HL-60/S4 treated with phorbol 12-myristate 13-acetate at 8.2 ng/mL for 4 days and 3 days (cell line): ENCODE results near the gene PERP.
"Not testable (repeated sequence)": the region's sequence is repeated elsewhere in the genome, so short reads cannot be mapped to it uniquely, and the experiment has no call there.

Experiments used
- in situ Hi-C: fragments of 300-500 bp; cut with MboI; formaldehyde crosslinking; loops from 2 replicates; pipeline ENCODE4 v1.15.0; 2022; ENCODE audit warnings: low sequenced_read_pairs

Gene PERP

DNA sequence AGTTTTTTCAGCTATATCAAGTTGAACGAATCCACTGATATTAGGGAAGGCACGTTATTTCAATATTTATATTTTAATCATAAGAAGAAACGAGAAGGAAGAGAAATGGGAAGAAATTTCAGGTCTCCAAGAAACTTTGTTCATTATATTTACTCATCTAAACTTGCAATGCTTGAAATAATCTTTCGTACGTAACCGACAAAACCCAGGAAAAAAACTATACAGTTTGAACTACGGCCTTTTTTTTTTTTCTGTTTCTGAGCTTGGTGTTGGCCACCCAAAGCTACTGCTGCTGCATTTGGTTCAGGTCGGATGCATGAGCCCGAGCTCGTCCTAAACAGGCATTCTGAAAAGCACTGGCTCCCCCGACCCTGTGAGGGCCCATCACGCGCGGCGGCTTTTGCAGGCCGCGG lies 548 bp downstream of the PERP start:
- in situ Hi-C loops: loop anchor here (25.0 kb wide), 2 partner anchors 406 to 656 kb away; partner anchors contain the start of gene CCDC28A

DNA sequence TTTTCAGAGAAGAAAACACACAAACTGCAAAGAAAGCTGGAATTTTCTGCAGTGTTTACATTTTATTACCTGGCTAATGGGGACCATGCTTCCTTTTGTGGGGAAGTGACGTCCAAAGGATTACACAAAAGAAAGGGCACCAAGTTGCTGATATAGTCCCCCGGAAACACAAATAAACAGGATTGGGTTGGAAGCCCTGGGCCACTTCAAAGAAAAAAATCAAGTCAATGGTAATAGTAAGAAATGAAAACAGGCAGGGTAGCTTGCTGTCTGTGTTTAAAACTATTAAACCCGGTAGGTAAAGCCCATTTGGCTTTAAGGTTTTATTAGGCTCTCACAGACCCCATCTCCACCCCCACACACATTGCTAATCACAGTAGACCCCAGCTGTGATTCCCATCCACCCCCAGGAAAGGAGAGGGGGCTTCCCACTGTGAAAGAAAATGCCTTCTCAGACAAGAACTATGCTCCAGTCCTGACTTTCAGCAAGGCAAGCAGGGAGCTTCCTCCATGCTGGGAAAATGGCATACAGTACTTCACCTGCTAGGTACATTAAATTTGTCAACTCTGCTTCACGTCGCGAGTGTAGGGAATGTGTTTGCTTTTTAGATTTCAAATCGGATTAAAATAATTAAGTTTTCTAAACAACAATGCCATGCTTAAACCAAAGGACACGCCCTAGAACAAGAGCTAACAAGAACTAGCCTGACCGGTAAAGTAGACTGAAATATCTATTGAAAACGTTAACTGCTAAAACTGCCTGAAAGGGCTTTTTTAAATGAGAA lies 1.1 kb downstream of the PERP start:
- in situ Hi-C loops: loop anchor here (25.0 kb wide), 2 partner anchors 406 to 656 kb away; partner anchors contain the start of gene CCDC28A

DNA sequence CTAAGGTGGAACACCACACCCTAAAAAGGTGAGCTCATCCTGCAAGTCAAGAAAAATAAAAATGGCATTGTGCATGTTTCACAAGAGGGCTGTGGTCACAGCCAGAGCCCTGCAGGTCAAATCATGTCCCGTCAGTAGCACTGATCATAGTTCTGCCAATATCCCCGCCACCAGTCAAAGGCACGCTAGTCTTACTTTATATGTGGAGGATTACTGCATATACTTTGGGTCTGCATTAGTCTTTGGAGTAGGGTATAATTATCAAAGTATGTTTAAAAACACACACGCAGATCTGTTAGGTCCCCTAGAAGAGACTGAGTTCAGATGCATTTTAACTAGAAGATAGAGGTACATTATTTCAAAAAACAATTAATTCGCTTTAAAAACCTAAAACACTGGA lies 1.8 kb downstream of the PERP start:
- in situ Hi-C loops: loop anchor here (25.0 kb wide), 2 partner anchors 407 to 657 kb away; partner anchors contain the start of gene CCDC28A

DNA sequence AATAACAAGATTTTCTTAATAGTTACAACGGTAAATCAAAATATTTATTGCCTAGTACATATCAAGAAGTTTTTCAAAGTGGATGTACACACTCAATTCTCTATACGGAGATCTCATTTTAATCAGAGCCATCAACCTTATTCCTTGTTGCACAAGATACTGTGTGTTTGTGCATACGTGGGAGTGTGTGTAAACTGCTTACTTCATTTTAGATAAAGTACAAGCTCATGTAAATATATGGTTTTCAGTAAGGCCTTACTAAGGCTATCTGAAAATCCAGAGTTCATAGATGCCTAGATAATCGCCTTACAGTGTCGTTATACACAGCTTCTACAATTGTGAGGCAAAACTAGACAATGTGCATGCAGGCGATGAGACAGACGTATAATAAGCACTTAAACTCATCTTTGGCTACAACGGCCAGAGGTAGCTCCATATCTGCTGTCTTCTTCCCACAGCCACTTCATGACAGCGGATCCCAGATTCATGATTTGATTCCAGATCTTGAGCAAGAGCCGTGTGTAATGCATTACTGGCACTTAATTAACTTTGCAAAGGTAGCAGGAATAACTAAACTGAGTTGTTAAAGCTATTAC lies 2.5 kb downstream of the PERP start:
- in situ Hi-C loops: loop anchor here (25.0 kb wide), 2 partner anchors 408 to 658 kb away; partner anchors contain the start of gene CCDC28A

DNA sequence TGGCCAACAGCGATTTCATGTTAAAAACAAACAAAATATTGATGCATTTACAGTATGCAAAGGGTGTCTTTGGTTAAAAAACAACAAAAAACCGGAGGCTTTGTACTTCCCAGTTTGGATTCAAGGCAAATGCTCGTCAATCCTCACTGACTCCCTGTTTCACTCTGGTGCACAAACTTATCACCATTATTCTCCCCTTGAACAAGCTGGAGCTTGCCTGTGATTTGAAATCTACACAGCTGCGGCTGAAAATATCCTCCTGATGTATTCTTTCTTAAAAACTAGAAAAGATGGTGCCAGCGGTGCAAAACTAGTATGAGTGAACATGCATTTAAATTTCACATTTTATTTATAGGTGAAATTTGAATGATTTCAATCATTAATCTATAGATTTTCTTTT lies 3.3 kb downstream of the PERP start:
- in situ Hi-C loops: loop anchor here (25.0 kb wide), 2 partner anchors 408 to 658 kb away; partner anchors contain the start of gene CCDC28A

DNA sequence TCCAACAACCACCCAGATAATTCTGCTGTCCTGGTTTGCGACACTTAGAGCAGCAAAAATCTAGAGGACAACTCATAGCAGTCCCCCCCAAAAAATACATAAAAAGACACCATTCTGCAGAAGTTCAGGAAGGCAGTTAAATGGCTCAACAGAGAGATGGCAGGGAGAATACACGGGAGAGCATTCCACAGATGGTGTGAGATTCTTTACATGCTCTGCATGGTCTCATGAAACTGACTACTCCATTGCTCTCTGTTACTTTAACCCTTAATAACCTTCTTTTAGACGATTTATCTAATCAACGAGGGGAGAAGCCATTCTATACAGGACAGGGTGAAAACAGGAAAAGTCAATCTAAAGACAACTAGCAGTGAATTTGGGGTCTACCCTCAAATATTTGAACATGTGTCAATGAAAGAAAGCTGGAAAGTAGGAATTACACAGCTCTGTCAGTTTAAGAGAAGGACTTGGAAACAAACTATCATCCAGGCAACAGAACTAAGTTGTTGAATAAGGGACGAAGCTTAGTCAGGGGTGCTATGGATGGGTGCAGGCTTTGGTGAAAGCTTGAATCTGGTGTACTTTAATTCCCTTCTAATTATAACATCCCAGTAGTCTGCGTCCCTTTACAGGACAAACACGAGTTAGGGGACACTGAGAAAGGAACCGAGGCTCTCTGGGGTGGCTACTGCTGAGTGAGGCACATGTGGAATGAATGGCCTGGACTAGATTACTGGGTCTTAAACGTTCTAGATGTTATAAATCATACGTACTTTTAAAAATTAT lies 5.1 kb downstream of the PERP start:
- in situ Hi-C loops: loop anchor here (25.0 kb wide), 2 partner anchors 410 to 660 kb away; partner anchors contain the start of gene CCDC28A

DNA sequence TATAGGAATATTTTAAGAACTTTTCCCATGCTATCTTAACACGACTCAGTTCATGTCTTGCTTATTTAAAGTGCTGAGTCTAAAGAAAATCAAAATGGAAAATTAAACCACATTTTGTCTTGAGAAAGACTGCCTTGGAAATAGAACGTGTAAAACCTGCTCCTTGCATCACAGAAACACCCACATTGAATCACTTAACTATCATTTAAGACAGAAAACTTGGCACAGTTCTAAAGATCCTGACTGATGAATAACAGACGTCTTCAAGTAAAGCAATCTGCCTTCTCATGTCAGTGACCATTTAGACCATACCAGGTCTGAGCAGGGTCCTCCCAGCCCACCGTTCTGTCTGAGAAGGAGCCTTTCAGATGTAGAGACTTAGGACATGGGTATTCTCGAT lies 7.4 kb downstream of the PERP start:
- in situ Hi-C loops: loop anchor here (25.0 kb wide), 2 partner anchors 412 to 662 kb away; partner anchors contain the start of gene CCDC28A

DNA sequence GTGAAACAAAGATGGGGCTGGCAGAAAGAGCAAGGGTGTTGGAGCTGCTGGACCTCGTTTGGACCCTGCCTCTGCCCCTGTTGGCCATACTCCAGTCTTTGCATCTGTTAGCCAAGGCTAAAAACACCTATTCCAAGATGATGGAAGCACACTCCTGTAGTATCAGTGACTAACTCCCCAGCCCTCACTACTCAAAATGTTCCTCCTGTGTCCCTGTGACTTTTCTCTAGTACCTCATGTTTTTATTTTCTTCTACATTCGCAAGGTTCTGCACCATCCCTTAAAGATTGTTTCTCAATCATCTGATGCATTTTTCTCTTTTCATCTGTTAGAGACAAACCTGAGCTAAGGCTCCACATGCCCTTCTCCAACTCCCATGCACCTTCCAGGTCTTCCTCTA lies 8.9 kb downstream of the PERP start:
- in situ Hi-C loops: no loop called here

DNA sequence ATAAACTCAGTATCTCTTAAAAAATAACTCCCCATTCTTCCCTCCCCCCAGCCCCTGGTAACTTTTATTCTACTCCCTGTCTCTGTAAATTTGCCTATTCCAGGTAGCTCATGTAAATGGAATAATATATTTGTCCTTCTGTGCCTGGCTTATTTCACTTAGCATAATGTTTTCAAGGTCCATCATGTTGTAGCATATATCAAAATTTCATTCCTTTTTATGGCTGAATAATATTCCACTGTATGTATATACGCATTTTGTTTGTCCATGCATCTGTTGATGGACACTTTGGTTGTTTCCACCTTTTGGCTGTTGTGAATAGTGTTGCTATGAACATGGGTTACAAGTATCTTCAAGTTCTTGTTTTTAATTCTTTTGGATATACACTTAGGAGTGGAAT lies 13.0 kb downstream of the PERP start:
- in situ Hi-C loops: no loop called here

DNA sequence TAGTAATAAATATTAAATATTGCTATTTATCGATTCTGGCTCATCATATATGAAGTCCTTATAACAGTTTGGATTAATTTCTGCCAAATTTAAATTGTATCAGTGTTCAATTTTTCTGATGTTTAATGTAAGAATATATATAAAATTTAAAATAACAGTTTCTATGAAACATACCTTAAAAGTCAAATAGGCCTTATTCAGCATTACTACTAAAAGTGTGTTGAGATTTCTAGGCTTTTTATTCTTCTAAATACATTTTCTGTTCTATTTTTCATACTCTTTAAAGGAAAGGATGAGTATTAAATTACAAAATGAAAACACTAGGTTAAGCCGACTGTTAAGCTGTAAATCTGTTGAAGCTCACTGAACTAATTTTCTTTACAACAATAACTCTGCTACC lies 13.6 kb downstream of the PERP start:
- in situ Hi-C loops: no loop called here

DNA sequence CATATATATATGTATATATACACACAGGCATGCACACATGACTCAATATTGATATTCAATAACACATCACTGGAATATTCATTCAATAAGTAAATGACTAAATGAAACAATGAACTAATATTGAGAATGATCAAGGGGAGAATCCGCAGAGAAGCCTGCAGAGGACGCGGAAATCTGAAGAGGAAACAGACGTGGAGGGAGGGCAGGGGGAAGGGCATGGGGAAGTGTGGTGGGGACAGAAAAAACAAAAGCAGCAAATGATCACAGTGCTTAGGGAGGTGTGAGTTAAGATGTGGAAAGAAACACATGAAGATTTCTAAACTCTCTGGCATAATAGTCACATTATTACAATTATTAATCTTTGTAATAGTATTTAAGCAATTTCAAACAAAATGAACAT lies 14.5 kb downstream of the PERP start:
- in situ Hi-C loops: no loop called here

DNA sequence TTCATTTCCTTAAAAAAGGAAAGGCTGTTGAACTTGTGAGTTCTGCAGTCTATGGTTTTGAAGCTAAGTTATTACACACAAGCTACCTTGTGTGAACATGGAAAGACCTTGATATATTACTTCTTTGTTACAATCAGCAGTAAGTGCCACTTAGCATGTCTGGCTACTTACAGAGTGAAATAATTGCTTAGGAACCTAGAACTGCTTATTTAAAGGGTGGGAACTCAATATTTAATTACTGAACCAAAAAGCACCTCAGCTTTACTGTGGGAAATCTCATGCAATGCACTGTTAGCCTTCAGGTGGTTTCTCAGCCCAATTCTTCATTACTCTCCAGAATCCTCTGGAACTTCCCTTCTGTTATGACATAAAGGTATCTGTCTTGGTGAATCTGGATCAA lies 17.9 kb downstream of the PERP start:
- in situ Hi-C loops: no loop called here

DNA sequence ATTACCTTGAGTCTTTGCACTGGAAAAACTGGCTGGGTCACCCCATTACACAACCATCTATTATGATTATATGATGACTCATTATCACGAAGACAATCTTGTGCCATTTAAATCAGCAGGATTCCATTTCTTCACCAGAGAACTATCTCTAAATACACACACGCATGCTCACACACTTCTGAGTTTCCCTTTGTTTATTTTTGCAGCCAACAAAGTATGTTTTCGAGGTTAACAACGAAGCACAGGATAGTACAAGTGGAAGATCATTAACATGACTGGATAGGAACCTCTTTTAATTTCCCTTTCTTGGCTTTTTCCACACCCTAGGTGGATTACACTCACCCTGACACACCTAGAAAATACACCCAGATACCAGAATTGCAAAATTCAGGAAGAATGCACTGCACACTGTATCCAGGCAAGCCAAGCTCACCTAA lies 18.9 kb downstream of the PERP start:
- in situ Hi-C loops: no loop called here

DNA sequence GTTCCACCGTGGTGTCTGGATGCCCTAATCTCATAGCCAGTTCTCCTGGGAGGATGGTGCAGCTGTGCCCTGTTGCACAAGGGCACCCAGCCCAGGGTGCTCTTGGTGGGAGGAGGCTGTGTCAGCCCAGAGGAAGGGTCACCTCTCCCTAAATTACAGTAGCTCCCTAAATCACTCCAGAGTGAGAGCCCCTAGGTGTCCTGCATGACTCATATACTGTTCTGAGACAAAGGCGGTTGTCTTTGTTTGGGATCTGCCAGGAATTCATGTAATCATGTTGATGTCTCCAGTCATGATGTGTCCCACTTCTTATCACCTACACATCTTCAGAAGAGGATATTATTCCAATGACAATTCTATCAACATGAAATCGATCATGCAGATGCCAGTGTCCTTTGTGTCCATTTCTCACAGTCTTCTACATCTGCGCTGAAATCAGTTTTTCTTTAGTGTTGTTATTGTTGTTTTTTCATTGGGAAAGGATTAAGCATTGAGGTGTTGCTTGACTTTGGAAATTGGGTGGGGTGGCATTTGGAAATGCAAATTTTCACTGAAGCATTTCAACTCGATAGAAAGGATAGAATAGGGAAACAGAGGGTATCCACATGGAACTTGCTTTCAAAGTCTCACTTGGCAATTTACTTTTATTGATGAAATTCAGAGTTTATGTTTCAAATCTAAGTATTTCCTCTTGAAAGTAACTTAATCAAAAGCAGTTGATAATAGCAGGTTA lies 19.5 kb downstream of the PERP start:
- in situ Hi-C loops: no loop called here

DNA sequence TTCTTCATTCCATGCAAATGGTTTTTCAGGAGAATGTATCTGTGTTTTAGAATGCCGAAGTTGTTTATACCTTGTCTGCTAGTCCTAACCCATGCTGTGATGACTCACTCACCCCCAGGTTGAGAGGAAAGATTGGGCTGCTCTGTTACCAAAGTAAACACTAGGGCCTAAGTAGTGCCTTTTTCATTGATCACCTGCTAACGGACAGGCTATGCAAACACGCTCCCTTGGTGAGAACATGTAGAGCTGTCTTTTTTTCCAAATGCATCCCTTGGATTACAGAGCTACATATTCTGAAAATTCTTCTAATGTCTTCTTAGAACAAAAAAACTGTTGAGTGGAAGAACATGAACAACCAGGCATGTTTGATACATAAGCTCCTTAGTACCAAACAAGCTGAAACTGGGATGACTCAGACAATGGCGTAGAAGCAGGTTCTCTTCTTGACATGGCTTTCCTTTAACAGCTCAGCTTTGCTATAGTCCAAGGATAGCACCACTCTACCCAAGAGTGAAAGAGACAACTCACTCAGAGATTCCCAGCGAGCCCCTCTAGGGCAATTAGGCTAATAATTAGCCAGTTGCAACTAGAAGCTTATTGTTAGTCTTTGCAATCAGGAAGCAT lies 20.5 kb downstream of the PERP start:
- in situ Hi-C loops: no loop called here

DNA sequence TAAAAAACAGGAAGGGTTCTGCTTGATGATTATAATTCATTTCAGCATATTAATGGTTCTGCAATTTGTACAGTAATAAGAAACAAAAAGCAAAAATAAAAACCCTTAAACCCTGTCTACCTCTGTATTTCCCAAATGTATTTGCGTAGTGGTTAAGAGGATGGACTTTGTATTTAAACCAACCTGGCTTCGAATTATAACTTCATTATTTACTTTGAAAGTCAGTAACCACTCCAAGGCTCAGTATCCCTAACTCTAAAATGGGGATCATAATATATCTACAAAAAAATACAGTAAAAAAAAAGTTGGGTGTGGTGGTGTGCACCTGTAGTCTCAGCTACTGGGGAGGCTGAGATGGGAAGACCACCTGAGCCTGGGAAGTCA lies 21.4 kb downstream of the PERP start:
- in situ Hi-C loops: no loop called here

DNA sequence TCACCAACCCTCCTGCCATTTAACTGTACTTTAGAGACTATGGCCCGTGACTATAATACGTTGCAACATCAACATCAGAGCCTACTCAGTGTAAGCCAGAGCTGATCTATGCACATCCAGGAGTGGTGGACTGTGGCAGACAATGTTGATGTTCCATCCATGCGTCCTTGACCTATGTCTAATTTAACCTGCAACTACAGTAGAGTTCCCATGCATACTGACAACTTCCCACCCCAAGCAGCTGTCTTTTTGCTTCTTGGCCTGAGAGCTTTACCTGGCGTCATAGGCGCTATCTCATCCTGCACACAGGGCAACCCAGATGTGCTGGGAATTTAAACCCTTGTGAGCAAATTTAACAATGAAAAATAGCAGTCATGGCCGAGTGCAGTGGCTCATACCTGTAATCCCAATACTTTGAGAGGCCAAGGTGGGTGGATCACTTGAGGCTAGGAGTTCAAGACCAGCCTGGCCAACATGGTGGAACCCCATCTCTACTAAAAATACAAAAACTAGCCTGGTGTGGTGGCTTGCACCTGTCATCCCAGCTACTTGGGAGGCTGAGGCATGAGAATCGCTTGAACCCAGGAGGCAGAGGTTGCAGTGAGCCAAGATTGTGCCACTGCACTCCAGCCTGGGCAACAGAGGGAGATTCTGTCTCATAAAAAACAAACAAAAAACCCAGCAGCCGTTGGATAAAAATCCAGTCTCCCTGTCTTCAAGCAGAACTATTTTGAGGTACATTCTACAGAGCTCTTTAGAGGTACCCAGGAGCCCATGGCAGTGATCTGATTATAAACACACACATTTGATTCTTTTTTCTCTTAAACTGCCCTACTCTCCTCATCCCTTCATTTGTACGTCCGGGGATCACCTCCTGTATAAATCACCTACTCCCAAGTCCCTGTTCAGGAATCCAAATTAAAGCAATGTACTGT lies 22.0 kb downstream of the PERP start:
- in situ Hi-C loops: no loop called here

DNA sequence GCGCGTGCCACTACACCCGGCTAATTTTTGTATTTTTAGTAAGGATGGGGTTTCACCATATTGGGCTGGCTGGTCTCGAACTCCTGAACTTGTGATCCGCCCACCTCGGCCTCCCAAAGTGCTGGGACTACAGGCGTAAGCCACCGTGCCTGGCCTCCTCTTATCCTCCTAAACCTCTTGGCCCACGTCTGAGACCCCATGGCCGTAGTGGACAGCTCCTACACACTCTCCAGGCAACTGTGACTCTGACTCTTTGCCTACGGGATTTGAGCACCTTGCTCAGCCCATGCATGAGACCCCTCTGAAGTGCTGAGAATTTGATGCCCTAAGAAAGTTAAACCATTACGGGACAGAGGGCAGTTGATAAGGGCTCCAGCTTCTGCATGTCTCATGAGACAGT lies 25.0 kb downstream of the PERP start:
- in situ Hi-C loops: no loop called here

DNA sequence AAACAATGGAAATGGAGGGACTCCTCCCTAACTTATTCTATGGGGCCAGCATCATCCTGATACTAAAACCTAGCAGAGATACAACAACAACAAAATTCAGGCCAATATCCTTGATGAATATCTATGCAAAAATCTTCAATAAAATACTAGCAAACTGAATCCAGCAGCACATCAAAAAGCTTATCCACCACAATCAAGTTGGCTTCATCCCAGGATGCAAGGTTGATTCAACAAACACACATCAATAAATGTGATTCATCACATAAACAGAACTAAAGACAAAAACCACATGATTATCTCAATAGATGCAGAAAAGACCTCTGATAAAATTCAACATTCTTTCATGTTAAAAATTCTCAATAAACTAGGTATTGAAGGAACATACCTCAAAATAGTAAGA lies 27.7 kb downstream of the PERP start:
- in situ Hi-C loops: not testable (repeated sequence)
